Measurements from ENCODE around the gene ARL10. TPM values are rescaled to one million over a fixed set of nuclear protein-coding genes. Genes with fewer than 3 reads are reported as not detected.

The ARL10 gene
- total and polyA plus RNA-seq, 2 donors (not counting 1 experiment from before 2014, with no cell fraction given) = 13.1 to 27.9 TPM

DNA sequence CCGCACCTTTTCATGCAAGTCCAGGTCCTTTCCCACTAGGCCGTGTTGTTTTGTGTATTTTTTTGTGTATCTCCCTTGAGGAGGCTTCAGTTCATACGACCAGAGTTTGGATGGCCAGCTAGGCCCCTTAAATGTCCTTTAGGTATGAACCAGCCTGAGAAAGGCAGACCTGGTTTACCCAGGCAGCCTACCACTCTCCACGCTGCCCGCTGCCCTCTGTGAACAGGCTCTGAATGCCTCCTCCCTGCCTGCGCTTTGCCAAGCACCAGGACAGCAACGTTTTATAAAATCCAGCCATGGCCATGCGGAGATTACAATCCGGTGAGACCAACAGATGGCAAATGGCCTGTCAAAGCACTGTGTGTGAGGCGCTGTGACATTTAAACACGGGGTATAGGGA, 51.7 kb downstream of the ARL10 start:
- peak overlapping the region; percentile 98 for H3K4me2 ChIP-seq (replicated peaks; ENCODE audit: low read depth, low read length, poor library complexity, severe bottlenecking)
- no peaks in the 10 kb centered on the region for H3K36me3 ChIP-seq (replicated peaks in 1 of 2; ENCODE audit: control extremely low read depth in 1 of 2, control insufficient read depth in 1 of 2, extremely low read depth in 1 of 2, insufficient read depth in 2 of 2, low read length in 1 of 2)
- intact Hi-C loops (cut with micrococcal nuclease) = loop anchor here (1.0 to 5.0 kb wide), 10 partner anchors 29 to 230 kb away; partner anchors contain the start of genes FAF2, HIGD2A, KIAA1191 and NOP16
- TF ChIP-seq EZH2 (IDR thresholded peaks at IDR 0.05; ENCODE audit: borderline replicate concordance, insufficient read depth, low read depth, low read length, poor library complexity, severe bottlenecking) = no peak
- TF ChIP-seq, protein P1, sequence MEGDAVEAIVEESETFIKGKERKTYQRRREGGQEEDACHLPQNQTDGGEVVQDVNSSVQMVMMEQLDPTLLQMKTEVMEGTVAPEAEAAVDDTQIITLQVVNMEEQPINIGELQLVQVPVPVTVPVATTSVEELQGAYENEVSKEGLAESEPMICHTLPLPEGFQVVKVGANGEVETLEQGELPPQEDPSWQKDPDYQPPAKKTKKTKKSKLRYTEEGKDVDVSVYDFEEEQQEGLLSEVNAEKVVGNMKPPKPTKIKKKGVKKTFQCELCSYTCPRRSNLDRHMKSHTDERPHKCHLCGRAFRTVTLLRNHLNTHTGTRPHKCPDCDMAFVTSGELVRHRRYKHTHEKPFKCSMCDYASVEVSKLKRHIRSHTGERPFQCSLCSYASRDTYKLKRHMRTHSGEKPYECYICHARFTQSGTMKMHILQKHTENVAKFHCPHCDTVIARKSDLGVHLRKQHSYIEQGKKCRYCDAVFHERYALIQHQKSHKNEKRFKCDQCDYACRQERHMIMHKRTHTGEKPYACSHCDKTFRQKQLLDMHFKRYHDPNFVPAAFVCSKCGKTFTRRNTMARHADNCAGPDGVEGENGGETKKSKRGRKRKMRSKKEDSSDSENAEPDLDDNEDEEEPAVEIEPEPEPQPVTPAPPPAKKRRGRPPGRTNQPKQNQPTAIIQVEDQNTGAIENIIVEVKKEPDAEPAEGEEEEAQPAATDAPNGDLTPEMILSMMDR (IDR thresholded peaks at IDR 0.05) = no peak
- Mint-ChIP-seq H3K27ac (peak overlapping the region; percentile 77), H3K27me3 (peaks cover 6% of the 10 kb centered on the region), H3K9me3 (ENCODE audit: insufficient read depth) (no peaks in the 10 kb centered on the region), H3K4me3 (peak overlapping the region; percentile 83), H3K4me1 (peaks cover 21% of the 10 kb centered on the region)
- H4K20me1 ChIP-seq (ENCODE audit: control insufficient read depth, insufficient read depth, low read length, poor library complexity, severe bottlenecking) = no peaks in the 10 kb centered on the region
- ChIA-PET CTCF (interaction anchor here (0.6 to 3.6 kb wide), 25 partner anchors 10 to 243 kb away, joined by 3 to 33 read pairs (median 5); partner anchors contain the start of genes FAF2, KIAA1191, RNF44 and SNCB), POLR2A (interaction anchor here (1.0 to 1.9 kb wide), 4 partner anchors 28 to 121 kb away, joined by 3 to 7 read pairs (median 6); partner anchors contain the start of genes HIGD2A, NOP16 and RNF44)
- ATAC-seq (ENCODE audit: low read depth) (no peak), DNase-seq (no peak)
- H3K27ac ChIP-seq (ENCODE audit: low read length in 2 of 2) = no peak overlapping the region
- H2AFZ ChIP-seq (ENCODE audit: insufficient read depth, low read depth, low read length, poor library complexity, severe bottlenecking) = peak overlapping the region; percentile 92
- H3K79me2 ChIP-seq (ENCODE audit: control insufficient read depth, insufficient read depth, low read length) = peaks cover 24% of the 10 kb centered on the region
- no peaks in the 10 kb centered on the region for H3K9me3 ChIP-seq (ENCODE audit: control extremely low read depth in 1 of 3, control insufficient read depth in 2 of 3, insufficient read depth in 1 of 3, low read length in 2 of 3)
- no peaks in the 10 kb centered on the region for H3K27me3 ChIP-seq (replicated peaks in 1 of 4; ENCODE audit: control extremely low read depth in 1 of 4, control insufficient read depth in 3 of 4, insufficient read depth in 4 of 4, low read length in 3 of 4)
- peak overlapping the region in 4 of 5 experiments; percentile 28 to 86 (median 40) for H3K4me3 ChIP-seq (ENCODE audit: control extremely low read depth in 1 of 5, extremely low read depth in 1 of 5, insufficient read depth in 1 of 5, low read depth in 2 of 5, low read length in 4 of 5)
- peaks cover 14 to 19% of the 10 kb centered on the region in 2 donors for H3K4me1 ChIP-seq (ENCODE audit: control insufficient read depth in 2 of 2, insufficient read depth in 2 of 2, low read length in 2 of 2)
- whole genome bisulfite sequencing (ENCODE audit: insufficient coverage) = 88% methylated on average over 11 of the region's 11 CpGs
- H3K9ac ChIP-seq (ENCODE audit: low read length) = peak overlapping the region; percentile 45

DNA sequence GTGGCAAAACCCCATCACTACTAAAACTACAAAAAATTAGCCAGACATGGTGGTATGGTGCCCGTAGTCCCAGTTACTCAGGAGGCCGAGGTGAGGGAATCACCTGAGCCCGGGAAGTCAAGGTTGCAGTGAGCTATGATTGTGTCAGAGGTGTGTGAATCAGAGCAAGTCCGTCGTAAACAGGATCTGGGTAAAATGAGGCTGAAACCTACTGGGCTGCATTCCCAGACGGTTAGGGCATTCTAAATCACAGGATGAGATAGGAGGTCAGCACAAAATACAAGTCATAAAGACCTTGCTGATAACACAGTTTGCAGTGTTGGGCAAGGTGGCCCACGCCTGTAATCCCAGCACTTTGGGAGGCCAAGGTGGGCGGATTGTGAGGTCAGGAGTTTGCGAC, 53.0 kb downstream of the ARL10 start:
- ChIA-PET POLR2A (no interaction called here), CTCF (interaction anchor here (0.5 to 3.6 kb wide), 8 partner anchors 10 to 186 kb away, joined by 3 to 29 read pairs (median 10); partner anchors contain the start of gene FAF2)
- DNase-seq (no peak), ATAC-seq (ENCODE audit: low read depth) (no peak)
- Histone ChIP-seq H3K4me3 (ENCODE audit: control extremely low read depth in 1 of 5, extremely low read depth in 1 of 5, insufficient read depth in 1 of 5, low read depth in 2 of 5, low read length in 4 of 5) (no peak overlapping the region), H2AFZ (ENCODE audit: insufficient read depth, low read depth, low read length, poor library complexity, severe bottlenecking) (no peak overlapping the region), H3K9me3 (ENCODE audit: control extremely low read depth in 1 of 3, control insufficient read depth in 2 of 3, insufficient read depth in 1 of 3, low read length in 2 of 3) (no peaks in the 10 kb centered on the region), H3K79me2 (ENCODE audit: control insufficient read depth, insufficient read depth, low read length) (peaks cover 24% of the 10 kb centered on the region), H4K20me1 (ENCODE audit: control insufficient read depth, insufficient read depth, low read length, poor library complexity, severe bottlenecking) (no peaks in the 10 kb centered on the region), H3K36me3 (replicated peaks in 1 of 2; ENCODE audit: control extremely low read depth in 1 of 2, control insufficient read depth in 1 of 2, extremely low read depth in 1 of 2, insufficient read depth in 2 of 2, low read length in 1 of 2) (no peaks in the 10 kb centered on the region), H3K27ac (ENCODE audit: low read length in 2 of 2) (no peak overlapping the region), H3K27me3 (replicated peaks in 1 of 4; ENCODE audit: control extremely low read depth in 1 of 4, control insufficient read depth in 3 of 4, insufficient read depth in 4 of 4, low read length in 3 of 4) (no peaks in the 10 kb centered on the region), H3K4me2 (replicated peaks; ENCODE audit: low read depth, low read length, poor library complexity, severe bottlenecking) (no peak overlapping the region), H3K9ac (ENCODE audit: low read length) (no peak overlapping the region), H3K4me1 (ENCODE audit: control insufficient read depth in 2 of 2, insufficient read depth in 2 of 2, low read length in 2 of 2) (peaks cover 14 to 19% of the 10 kb centered on the region in 2 donors)
- peaks cover 21% of the 10 kb centered on the region for H3K4me1 Mint-ChIP-seq
- H3K9me3 Mint-ChIP-seq (ENCODE audit: insufficient read depth) = no peaks in the 10 kb centered on the region
- intact Hi-C loops (cut with micrococcal nuclease) = loop anchor here (5.0 kb wide), 1 partner anchor 56 kb away; the partner anchor contains the start of gene KIAA1191
- H3K4me3 Mint-ChIP-seq = no peak overlapping the region
- no peak overlapping the region for H3K27ac Mint-ChIP-seq
- H3K27me3 Mint-ChIP-seq = peaks cover 14% of the 10 kb centered on the region
- WGBS (ENCODE audit: insufficient coverage) = 97% methylated on average over 6 of the region's 9 CpGs
- TF ChIP-seq, protein P1 (IDR thresholded peaks at IDR 0.05) = no peak
- no peak for TF ChIP-seq EZH2 (IDR thresholded peaks at IDR 0.05; ENCODE audit: borderline replicate concordance, insufficient read depth, low read depth, low read length, poor library complexity, severe bottlenecking)
